Hematopoietic multipotent progenitor cell (in vitro differentiated cells): ENCODE measurements around the gene SGTB. TPM values are rescaled to one million over a fixed set of nuclear protein-coding genes. Genes with fewer than 3 reads are reported as not detected.
"Not testable (repeated sequence)": the region's sequence is repeated elsewhere in the genome, so short reads cannot be mapped to it uniquely, and the experiment has no call there.

Experiments used
- DNase-seq, 3 donors: peaks; one replicate each; pipeline ENCODE4 v3.0.0-alpha.2; 2011 to 2015; ENCODE audit warnings: low read depth in 2 of 3, low spot score in 2 of 3
- total RNA-seq: library from RNA; depleted of rRNA; stranded (reverse); fragments of >200 nt; gene quantifications from one replicate; pipeline ENCODE4 v1.2.3, GENCODE V29; 2012

The SGTB gene
- total RNA-seq, 1 donor: 2.7 TPM

DNA sequence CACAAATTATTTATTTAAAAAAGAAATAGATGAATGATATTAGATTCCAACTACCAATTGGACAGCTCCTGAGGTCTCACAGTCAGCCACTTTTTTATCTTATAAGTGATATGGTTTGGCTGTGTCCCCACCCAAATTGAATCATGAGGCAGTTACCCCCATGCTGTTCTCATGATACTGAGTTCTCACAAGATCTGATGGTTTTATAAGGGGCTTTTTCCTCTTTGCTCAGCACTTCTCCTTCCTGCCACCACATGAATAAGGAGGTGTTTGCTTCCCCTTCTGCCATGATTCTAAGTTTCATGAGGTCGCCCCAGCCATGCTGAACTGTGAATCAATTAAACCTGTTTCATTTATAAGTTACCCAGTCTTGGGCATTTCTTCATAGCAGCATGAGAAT, 13.0 kb upstream of the SGTB start:
- peak in 2 of 3 donors; percentile 22 to 57 for DNase-seq

DNA sequence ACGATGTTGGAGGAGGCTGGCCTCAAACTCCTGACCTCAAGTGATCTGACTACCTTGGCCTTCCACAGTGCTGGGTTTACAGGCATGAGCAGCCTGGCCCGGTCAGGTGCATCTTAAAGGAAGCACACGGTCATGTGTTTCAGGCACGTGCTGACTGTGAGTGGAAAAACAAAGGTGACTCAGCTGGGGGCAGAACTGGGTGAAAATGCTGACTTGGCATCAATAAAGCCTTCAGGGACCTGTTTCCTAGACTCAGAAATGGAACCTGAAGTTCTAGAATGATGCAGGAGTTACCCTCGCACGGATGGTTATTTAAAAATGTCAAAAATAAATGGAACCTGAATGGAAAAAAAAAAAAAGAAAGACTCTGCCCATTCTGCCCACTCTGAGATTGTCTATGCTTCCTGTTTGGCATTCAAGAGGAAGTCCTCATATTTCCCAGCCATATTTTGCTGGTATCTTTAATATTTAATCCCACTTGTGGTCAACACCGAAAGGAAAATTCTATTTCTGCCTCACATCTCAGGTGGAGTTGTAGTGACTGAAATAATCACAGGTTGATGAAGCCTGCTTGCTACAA, 12.4 kb upstream of the SGTB start:
- peak in 1 of 3 donors; percentile 9 for DNase-seq

DNA sequence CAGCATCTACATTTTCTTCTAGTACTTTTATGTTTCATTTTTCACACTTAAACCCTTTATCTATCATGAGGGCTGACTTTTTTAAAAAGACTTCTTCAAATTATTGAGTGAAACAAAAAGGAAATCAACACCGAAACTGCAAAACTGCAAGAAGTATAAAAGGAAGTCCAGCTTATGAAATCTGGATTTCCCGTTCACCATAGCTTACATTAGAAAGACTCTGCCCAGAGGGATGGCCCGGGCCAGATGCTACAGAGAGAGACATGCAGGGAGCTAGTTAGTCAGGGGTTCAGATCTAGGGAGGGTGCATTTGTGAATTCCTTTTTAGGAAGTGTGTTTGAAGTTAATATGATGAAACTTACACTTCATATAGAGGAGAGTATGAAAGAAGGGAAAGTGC, 10.1 kb upstream of the SGTB start:
- not testable (repeated sequence) for DNase-seq

DNA sequence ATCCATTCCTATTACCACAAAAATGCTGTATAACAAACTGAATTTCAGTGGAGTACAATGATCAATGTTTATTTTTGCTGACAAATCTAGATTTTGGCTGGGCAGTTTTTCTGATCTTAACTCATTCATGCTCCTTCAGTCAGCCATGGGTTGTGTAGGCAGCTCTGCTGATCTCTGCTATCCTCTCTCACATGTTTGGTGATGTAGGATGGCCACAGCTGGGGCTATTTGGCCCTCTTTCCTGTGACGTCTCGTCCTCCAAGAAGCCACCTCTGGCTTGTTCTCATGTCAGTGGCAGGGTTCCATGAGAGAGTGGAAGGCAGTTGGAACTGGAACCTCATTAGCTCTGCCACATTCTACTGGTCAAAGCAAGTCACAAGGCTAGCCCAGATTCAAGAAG, 9.0 kb upstream of the SGTB start:
- DNase-seq: no peak

DNA sequence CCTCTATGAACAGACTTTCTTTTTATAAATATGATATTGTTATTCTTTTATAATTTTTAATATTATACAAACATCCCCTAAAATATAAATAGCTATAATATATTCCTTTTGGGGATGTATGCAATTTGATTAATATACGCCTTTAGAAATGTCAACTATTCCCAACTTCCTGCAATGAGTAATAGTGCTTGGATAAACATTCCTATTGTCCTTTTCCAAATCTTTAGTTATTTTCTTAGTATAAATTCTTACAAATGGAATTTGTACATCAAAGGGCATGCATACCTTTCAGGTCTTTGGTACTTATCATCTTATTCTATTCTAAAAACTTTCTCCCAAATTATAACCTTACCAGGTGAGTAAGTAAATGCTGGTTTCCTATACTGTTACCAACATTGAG, 6.3 kb upstream of the SGTB start:
- DNase-seq: no peak

GRCh38 chr5:65727491-65728156, 5.7 kb upstream of the SGTB start:
- no peak for DNase-seq

DNA sequence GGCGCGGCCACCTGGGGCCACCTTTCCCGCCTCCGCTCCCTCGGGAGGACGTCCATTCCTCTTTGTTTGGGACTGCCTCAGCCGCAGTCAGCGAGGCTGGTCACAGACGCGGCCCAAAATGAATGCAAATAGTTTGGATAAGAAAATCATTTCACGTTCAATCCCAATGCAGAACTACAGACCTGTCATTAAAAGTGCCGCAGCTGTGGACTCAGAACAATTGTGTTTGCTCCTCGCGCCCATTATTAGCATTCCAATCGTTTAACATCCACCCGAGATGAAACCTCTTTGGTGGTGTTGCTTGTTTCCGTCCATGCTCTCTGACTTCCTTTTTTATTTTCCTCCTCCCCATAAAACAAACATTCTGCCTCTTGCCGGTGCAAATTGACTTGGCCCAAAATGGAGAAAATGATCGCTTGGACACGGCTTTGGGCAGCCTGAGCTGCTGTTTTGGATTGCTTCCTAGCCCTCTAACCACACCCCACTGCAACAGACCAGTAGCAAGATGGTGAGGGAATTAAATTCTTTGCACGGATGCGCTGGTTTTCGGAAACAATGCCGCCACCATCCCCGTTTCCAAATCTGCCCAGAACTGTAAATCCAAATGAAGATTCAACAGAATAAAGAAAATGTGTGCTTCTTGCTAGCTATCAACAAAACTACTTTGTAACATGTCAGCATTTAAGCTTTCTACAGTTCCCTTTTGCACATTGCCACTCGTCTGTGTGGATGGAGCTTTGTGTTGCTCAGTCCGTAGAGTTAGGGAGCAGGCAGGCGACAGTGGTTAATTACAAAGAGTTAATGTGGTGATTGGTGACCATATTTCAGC, 880 bp upstream of the SGTB start:
- DNase-seq: peak in 2 of 3 donors; percentile 12 to 40

DNA sequence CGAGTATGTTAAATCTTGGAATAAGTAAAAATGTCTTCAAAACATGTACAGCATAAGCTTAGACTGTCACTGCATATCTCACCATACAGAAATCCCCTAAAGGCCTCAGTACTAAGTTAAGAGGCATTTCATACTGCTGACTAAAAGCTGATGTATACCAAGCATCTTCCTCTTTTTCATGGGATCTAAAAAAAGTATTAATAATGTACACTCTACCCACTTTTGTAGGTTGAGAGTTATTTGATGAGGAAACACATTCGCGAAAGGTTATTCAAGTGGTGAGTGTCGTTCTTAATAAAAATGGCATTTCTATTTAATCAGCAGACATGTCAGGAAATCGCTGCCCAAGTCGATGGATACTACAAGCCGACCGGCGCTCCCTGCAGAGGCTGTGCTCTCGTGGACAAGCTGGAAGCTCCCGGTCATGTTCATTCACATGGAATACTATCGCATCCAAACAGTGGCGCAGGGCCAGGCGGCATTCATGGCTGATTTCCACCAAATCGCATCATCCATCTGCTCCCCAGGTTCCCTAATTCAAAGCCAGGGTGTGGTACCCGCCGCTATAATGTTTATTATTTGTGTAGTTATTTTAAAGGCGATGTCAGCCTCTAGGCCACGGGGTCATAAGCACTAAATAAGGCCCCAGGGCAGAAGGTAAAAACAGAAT, 724 bp downstream of the SGTB start:
- peak in 2 of 3 donors; percentile 22 to 37 for DNase-seq

DNA sequence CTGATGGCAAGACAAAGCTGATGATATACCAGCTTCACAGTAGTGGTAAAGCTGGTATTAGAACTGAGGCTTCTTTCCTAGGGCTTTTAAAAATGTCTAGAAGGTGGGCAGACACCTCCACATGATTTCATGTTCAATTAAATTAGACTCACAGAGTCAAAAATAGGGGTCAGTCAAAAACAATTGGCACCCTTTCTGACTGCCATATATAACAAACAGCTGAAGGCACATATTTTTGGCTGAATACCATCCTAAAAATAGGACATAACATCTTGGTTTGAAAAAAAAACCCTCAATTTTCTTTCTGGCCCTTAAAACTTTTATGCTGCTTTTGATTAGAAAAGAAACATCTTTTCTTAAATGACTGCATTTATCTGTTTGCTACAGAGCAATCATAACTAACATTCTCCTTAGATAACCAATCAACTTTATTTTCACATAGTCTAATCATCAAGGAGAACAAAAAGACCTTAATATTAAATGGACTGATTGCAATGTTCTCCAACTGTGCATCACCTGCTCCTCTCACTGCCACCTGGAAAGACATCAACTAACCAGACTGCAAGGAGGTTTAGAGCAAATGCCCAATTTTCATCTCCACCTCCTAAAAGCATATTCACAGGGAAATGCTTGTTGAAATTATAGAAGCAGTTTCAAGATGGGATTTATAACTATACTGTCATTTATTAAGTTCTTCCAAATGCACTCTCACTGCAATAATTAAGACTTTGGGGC, 3.2 kb downstream of the SGTB start:
- DNase-seq: no peak

GRCh38 chr5:65708145-65708544, 13.8 kb downstream of the SGTB start:
- no peak for DNase-seq

GRCh38 chr5:65707663-65708062, 14.2 kb downstream of the SGTB start:
- no peak for DNase-seq

DNA sequence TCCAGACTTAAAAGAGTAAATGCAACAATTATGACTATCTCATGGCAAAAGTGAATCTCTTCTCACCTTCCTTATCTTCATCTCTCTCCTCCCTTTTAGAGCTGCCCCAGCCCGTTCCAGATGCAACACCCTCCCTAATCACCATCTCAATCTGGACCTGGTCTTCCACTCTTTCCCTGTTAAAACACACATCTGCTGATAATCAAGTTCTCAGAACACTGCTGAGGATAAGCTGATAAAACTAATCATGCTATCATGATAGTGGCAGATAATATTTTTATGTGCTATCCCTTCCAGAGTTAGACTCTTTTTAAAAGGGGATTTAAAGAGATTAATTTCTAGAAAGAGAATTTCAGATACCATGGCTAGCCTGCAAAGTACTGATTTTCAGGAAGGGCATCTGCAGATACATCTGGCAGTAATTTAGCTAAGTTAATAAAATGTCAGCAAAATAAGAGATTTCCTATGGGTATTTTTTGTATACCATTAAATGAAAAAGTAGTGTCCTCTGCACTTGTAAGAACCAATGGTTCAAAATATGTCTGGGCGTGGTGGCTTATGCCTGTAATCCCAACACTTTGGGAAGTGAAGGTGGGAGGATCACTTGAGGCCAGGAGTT, 17.2 kb downstream of the SGTB start:
- DNase-seq: no peak

GRCh38 chr5:65702036-65702435, 19.9 kb downstream of the SGTB start:
- no peak for DNase-seq

DNA sequence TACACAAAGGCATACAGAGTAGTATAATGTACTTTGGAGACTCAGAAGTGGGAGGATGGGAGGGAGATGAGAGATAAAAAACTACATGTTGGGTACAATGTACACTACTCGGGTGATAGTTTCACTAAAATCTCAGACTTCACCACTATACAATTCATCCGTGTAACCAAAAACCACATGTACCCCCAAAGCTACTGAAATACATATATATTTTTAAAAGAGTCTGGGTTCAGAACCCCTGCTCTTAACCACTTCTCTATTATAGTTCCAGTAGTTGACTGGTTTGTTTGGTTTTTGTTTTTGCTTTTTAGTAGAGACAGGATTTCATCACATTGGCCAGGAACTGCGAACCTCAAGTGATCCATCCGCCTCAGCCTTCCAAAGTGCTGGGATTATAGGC, 22.6 kb downstream of the SGTB start:
- no peak for DNase-seq

DNA sequence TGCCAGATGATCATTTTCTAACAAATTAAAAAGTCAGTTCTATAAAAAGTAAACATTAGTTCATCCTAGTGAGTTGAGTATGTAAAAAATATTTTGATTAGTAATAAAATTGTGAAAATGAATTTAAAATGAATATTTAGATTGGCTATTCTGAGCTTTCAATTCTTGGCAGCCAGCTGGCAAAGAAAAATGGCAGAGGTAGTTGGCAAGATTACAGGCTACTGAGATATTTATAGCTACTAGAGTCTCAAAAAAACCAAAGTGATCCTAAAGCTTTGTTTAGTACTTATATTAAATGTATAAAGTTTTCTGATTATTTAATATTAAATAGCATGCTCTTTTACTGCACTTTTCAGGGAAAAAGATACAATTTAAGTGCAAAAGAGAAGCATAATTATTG, 25.0 kb downstream of the SGTB start:
- no peak for DNase-seq

GRCh38 chr5:65695896-65696295, 26.0 kb downstream of the SGTB start:
- no peak for DNase-seq

GRCh38 chr5:65695162-65695755, 26.6 kb downstream of the SGTB start:
- DNase-seq: no peak

- DNase-seq: no peak
These were observed 28.8 kb downstream of the SGTB start for GRCh38 chr5:65693121-65693520.

GRCh38 chr5:65682148-65682547, 39.8 kb downstream of the SGTB start:
- DNase-seq: no peak

DNA sequence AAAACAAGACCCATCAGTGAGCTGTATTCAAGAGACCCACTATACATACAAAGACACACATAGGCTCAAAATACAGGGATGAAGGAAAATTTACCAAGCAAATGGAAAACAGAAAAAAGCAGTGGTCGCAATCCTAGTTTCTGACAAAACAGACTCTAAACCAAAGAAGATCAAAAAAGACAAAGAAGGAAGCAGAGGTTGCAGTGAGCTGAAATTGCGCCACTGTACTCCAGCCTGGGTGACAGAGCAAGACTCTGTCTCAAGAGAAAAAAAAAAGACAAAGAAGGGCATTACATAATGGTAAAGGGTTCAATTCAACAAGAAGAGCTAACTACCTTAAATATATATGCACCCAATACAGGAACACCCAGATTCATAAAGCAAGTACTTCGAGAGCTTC, 45.9 kb downstream of the SGTB start:
- DNase-seq: not testable (repeated sequence)
